GM21526 (cell line): ENCODE measurements around the gene CDK14.
A peak's percentile ranks its signal among the peaks of the same experiment; 100 is the strongest.

Experiments
- ATAC-seq: cut with Tn5 transposase; IDR thresholded peaks from one replicate; pipeline ENCODE4 v1.9.1; 2021; ENCODE audit warnings: moderate library complexity; ENCODE audit not compliant: unreplicated experiment, low FRiP score

CDK14 gene

DNA sequence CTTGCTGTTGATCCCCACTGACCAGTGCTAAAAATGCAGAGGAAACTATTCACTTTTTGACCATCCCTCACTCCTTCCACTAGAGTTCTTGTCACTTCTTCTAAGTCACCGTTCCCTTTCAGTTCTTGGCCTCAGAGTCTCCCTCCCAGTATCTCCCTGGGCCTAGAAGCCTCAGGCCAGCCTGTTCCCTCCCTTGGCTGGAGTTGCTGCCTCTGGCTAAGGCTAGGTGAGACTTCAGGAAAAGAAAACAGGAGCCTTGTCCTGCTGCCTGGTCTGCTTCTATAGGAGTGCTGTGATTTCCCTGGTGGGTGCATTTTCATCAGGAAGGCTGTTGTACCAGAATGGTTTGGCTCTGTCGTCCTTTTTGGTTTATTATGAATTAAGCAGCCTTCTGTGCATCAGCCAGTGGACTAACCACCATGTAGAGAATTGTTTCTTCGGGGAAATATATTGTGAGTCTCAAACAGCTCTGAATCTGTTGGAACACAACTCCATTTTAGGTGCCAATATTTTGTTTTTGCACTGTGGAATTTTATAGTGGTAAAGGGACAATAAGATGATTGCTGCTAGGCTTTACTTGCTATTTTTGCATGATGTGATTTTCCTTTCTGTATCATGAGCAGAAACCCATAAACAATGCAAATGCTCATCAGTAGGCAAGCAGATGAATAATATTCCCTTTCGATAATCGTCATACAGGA, 434.7 kb downstream of the CDK14 start:
- ATAC-seq: no peak

DNA sequence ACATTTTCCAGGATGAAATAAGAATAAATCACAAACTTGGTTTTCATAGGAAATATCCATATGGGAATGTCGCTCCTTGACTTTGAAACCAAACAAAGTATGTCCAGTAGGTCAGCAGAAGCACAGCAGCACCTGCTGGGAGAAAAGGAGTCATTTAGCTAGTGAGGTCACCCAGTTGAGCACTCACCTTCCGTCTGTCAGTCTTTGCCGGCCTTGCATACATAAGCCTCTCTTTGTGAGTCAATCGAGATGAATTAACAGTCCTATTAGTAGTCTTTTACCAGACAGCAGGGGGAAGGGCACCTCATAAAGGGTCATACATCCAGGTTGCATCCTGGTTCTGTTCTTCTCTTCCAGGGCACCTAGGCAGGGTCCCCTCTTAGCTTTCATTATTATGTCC, 435.6 kb downstream of the CDK14 start:
- no peak for ATAC-seq

DNA sequence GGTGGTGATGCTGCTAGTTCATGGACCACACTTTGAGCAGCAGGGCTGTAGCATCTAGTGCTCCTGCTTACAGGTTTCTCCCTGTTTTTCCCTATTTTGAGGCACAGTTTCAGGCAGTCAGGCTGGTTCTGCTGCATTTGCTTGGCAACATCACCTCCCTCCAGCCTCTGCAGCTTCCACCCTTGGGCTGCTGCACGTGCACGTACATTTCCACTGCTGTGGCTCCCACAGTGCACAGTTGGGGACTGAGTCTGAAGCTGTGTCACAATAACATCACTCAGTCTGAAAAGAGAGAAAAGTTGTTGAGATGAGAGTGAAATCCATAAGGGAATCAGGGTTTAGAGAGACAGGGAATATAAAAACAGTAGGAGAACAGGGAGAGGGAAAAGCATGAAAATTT, 437.5 kb downstream of the CDK14 start:
- ATAC-seq: no peak

DNA sequence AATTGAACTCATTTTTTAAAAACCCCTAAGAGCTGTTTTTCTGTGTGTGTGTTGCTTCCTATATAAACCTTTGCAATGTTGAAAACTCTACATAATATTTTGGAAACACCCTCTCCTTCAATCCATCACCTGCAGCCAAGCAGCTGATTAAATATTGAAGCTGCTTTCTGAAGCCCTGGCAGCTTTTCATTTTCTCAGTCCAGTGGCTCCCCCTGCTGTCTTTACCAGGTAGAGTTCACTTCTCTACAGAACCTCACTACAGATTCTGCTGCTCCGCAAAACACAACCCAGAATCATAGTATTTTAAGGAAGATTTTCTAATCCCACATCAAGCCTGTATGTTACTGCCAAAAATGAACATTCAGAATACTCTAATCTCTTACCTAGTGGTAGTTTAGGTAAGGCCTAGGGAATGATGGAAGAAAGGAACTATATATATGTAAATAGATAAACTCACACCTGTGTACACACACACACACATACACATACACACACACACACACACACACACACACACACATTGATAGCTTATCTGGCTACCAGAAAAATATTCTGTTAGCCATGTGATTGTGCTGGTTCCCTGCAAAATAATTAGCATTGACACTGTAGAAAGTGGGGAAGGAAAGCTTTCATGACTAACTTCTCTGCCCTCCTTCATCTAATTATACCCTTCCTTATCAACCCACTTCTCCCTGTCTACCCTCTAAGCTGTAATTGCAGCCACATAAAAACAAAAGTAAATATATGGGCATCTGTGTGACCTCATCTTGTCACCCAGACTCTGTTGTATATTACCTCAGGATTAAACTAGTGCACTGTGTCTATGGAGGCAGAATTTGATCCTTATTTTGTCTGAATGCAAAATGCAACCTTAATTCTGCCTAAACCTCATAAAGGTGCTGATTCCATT, 438.6 kb downstream of the CDK14 start:
- peak; percentile 55 for ATAC-seq

DNA sequence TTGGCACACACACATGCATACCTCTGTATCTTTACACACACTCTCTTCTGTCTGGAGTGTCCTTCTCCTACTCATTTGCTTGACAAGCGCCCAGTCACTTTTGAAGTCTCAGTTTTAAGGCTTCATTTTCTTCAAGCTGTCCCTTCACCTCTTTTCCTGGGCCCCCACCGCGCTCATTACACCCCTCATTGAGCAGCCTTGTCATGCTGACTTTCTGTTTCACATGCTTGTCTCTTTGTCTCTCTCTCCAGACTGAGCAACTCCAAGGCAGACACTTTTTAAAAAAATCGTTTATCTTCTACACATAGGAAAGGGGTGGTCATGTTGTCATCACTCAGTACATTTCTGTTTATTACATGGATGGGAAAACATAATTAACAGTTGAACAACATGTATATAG, 442.9 kb downstream of the CDK14 start:
- ATAC-seq: peak; percentile 83

DNA sequence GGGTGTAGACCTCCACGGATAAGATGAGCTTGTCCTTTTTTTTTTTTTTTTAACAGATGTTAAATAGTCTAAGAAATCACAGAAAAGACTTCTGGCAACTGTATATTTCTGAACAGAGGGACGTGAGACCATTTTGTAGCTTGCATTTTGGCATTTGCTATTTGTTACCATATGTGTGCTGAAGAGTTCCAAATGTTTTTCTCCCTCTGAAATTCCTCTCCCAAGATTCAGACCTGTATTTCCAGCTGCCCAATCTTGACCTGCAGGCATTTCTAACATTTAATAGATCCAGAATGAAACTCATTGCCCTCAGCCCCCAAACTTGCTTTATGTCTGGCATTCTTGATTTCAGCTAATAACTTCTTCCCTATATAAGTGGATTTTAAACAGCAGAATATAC, 445.0 kb downstream of the CDK14 start:
- ATAC-seq: no peak

DNA sequence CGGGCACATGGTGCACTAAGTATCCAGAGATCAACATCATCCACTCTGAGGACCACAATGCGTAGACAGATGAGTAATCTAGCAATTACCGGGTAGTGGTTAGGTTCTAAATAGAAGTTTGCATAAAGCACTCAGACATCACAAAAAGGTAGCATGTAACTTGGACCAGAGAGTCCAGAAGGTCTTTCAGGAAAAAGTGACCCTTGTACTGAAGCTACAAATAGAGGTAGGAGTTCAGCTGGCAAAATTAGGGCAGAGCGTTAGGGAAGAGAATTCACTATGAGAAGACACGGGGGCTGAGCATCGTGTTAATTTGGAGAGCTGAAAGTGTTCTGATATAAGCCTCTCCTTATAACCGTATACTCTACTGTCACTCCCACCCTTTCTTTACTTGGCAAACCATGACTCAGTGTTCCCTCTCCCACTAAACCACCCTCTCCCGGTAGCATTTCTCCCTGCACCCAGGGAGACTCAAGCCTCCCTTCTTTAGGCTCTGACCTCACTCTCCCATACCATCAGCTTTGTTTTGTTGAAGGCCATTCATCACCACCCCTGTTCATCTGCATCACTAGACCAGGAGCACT, 445.9 kb downstream of the CDK14 start:
- no peak for ATAC-seq

DNA sequence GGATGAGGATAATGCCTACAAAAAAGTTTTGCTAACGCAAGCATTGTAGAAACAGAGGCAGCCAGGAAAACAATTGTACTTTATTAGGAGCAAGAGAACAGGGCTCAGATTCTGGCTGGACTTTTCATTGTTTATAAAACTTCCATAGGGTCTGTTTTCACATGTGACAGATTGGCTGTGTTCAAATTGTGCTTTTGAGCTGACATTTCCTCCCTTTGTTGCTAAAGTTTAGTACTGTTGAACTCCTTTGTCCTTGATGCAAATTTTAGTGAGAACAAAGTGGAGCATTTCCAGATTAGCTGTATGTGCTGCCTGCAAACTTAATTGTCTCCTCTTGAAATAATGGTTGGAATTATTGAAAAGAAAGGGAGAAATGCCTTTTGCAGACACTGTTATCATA, 447.1 kb downstream of the CDK14 start:
- ATAC-seq: no peak

DNA sequence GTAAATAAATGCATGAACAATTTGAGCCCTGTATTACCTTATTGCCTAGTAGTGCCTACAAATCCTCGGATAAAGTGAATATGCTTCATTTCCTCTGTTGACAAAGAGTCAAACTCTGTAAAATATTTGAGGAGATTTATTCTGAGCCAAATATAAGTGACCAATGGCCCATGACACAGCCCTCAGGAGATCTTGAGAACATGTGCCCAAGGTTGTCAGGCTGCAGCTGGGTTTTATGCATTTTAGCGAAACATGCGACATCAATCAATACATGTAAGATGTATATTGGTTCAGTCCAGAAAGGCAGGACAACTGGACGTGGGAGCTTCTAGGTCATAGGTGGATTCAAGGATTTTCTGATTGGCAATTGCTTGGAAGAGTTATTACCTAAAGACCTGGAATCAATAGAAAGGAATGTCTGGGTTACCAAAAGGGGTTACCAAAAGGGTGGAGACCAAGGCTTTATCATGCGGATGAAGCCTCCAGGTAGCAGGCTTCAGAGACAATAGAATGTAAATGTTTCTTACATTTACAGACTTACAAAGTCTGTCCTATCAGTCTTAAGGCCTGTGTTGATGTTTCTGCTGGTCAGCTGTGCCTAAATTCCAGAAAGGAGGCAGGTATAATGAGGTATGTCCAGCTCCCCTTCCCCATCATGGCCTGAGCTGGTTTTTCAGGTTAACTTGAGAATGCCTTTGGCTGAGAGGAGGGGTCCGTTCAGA, 448.0 kb downstream of the CDK14 start:
- no peak for ATAC-seq

DNA sequence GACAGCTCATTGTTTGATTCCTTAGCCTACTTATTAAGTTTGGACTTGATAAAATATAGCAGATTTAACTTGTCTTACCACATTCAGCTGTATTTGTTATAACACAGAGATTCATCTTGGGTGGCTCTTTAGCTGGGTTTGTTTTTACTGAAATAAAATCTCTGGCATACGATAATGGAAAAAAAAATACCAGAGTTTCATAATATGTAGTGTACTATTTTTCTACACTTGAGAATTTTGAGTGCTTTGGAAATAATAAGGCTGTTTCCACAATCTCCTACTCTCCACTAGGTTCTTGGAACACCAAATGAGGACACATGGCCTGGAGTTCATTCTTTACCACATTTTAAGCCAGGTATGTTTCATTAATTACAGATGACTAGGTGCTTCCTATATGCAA, 449.5 kb downstream of the CDK14 start:
- ATAC-seq: no peak

DNA sequence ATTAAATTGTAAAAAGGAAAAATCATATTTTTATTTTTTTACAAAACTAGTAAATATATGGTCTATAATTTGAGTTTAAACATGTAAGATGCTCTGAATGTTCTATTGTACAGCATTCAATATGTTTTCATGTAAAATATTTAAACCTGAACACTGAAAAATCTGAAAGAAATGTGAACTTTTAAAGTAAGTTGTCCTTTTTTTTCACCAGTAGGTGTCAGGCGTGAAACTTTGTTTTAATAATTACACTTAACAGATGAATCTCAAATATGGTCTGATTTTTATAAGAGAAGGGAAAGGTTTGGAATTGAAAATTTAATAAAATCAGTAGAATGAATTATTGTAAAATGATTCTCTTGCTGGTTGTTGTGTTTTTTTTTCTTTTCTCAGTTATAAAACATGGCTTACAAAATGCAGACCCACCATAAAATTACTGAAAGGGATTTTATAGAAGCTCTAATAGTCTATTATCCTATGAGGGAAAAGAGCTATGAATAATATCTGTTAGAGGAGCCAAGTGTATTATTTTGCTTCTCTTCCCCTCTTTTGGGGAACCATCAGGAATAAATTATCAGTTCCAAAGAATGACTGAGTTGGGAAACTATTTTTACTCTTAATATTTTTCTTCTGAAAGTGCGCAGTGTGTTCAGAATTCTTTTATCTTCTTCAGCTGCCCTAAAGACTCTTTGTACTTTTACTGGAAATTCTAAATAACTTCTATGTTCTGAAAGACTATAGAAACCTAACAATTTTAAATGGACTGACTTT, 450.4 kb downstream of the CDK14 start:
- ATAC-seq: no peak

DNA sequence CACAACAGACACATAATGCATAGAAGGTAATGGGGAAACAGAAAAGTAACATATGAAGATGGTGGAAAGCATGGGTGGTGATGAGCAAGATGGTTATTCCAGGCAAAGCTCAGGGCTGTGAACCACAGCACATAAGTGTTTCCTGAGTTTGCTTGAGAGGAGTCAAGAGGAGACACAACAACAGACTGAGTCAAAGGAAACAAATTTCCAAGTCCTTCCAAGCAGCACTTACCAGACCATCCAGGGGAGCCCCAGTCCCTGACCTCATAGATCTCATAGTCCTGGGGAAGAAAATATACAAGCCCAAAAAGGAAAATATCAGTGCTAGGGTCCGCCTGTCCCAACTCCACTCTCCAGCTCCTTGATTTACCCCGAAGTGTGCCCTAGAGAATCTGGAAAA, 451.5 kb downstream of the CDK14 start:
- ATAC-seq: no peak

DNA sequence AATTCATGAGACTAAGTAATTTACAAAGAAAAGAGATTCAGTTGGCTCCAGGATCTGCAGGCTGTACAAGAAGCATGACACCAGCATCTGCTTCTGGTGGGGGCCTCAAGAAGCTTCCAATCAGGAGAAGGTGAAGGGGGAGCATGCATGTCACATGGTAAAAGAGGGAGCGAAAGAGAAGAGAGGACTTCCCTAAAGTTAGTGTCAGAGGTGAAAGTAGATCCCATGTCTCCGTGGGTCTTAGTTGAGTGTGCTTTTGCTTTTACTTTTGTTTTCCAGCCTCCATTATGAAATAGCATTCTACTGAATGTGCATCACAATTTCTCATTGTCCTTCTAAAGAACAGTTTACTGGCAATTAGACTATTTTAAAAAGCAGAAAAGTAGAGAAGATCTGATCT, 454.6 kb downstream of the CDK14 start:
- peak; percentile 71 for ATAC-seq

DNA sequence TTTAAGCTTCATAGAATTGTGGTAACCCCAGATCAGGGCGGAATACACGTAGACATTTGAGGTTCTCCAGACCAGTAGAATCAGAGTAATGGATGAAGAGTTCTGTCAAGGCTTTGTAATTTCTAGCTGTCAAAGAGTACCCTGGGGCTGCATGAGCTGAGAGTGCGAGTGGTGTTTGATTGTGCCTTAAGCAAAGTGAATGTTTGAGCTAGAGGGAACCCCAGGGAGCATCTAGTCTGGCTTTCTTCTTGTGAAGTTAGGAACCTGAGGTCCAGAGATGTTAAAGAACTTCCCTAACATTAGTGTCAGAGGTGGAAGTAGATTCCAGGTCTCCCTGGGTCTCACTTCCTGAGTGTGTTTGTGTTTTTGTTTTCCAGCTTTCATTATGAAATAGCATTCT, 455.8 kb downstream of the CDK14 start:
- no peak for ATAC-seq

DNA sequence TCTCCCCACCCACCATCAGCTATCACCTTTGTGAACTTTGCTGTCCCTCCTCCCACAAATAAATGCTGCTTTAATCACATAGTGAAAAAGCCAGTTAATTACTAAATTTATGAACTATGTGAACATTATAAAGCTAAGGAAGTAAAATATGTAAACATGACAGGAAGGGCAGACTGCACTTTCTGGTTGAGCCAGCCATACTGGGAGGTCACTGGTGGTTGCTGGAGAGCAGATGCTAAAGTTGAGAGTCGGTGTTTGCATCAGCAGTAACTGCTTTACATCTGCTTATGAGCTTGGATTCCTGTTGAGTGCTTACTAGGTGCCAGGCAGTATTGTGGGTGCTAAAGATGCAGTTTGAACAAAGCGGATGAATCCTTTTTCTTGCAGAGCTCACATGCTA, 458.3 kb downstream of the CDK14 start:
- no peak for ATAC-seq

DNA sequence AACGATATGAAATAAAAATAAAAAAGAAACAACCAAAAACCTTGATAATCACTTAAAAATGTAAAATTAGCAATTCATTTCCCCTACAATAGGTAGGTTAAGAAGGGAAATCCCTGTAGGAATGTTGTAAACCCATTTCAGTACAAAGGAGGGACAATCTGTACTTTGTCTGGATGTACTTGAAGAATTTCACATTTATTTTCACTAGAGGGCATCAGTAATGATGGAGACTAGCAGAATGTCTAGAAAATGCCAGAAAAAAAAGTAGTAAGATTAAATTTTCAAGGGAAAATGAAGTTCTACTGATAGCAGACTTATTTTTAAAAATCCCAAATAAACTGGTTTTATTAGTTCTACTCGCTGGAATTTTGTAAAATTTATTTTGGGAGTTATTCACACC, 459.1 kb downstream of the CDK14 start:
- ATAC-seq: no peak

DNA sequence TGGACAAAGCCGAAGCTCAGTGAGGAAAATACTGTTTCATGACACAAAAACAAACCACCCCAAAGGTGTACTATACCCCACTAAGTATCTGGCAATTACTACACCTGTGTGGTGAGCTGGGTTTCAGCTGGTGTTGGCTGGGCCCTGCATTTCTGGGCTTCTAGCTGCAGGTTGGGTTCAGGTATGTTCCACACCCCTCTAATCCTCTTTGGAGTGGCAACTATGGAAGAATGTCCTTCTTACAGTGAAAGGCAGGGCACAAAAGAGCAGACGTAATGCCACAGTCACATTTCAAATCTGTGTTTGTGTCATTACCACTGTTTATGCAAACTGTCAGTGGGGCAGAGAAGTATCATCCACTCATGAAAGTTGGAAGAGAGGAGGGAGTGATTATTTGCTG, 466.6 kb downstream of the CDK14 start:
- no peak for ATAC-seq

DNA sequence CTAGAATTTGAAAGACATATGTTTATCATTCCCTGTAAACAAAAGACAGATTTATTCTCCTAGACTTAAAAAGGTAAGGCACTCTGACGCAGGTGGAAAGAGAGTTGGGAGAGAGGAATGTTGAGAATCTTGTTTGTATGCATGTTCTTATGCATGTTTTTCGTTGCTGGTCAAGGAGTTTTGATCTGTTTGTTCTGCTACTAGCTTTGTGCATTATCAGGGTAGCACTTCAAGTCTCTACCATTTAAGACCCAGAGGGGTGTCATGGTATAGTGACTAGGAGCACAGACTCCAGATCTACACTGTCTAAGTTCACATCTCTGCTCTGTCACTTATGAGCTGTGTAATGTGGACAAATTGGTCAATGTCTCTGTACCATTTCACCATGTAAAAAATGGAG, 467.9 kb downstream of the CDK14 start:
- no peak for ATAC-seq

DNA sequence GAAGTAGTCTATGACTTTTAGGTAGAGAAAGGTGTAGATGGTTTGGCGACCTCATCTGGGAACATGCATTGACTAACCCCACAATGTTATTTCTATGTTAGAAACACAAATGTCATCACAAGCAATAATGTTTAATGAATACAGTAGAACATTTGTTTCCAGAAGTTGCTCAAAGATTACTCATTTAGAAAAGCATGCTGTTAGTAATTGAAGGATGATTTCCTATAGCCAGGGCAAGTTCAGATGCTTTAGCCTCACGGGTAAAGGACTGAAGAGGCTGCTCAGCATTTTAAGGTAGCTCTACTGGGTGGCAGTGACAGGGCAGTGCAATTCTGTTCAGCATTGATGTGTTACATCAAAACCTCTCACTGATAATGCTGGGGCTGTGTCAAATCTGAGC, 468.8 kb downstream of the CDK14 start:
- no peak for ATAC-seq

DNA sequence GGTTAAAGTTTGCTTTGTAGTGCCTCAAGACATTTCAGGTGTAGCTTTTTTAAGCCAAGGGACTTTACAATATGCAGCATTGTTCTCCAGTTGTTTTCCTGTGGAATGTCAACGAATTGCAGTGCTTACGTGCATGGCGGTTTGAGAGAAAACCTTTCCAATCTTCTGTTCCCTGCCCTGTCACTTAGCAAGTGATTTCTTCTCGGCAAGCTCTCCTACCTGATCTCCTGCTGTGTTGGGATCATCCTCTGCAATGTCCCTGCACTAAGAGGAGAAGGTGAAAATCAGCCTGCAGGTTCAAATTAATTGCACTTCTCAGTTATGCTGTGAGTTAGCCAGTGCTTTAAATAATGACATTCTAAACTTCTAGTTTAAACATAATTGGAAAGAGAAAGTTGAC, 470.5 kb downstream of the CDK14 start:
- ATAC-seq: no peak
